Thymus (tissue), 11 donors: Measurements from ENCODE around the gene CDK13. TPM values are rescaled to one million over a fixed set of nuclear protein-coding genes. Genes with fewer than 3 reads are reported as not detected.
"Not testable (repeated sequence)": the region's sequence is repeated elsewhere in the genome, so short reads cannot be mapped to it uniquely, and the experiment has no call there.

Experiments used
- DNase-seq, 9 donors: peaks; one replicate each; pipeline ENCODE4 v3.0.0-alpha.2; 2013; ENCODE audit warnings: low spot score in 9 of 9, low read depth in 6 of 9, missing footprints in 1 of 9
- H3K27ac ChIP-seq, 2 donors: one replicate each; pipeline ENCODE4 v1.5.1; 2013; ENCODE audit warnings: control low read depth in 1 of 2, low read depth in 1 of 2, low read length in 1 of 2, mild to moderate bottlenecking in 1 of 2, moderate library complexity in 1 of 2
- H3K27me3 ChIP-seq, 2 donors: one replicate each; pipeline ENCODE4 v1.5.1; 2013; ENCODE audit warnings: low read length in 1 of 2; ENCODE audit not compliant: control insufficient read depth in 2 of 2, insufficient read depth in 1 of 2
- H3K36me3 ChIP-seq, 2 donors: one replicate each; pipeline ENCODE4 v1.5.1; 2013; ENCODE audit warnings: low read length in 1 of 2, mild to moderate bottlenecking in 1 of 2, moderate library complexity in 1 of 2; ENCODE audit not compliant: control insufficient read depth in 2 of 2, insufficient read depth in 2 of 2
- H3K4me1 ChIP-seq, 2 donors: one replicate each; pipeline ENCODE4 v1.5.1; 2013; ENCODE audit warnings: low read length in 2 of 2; ENCODE audit not compliant: control insufficient read depth in 2 of 2, insufficient read depth in 2 of 2
- H3K4me3 ChIP-seq, 2 donors: one replicate each; pipeline ENCODE4 v1.5.1; 2013; ENCODE audit warnings: low read length in 2 of 2, control low read depth in 1 of 2, mild to moderate bottlenecking in 1 of 2
- H3K9me3 ChIP-seq, 2 donors: one replicate each; pipeline ENCODE4 v1.5.1; 2013; ENCODE audit warnings: low read length in 1 of 2, mild to moderate bottlenecking in 1 of 2; ENCODE audit not compliant: control insufficient read depth in 2 of 2, insufficient read depth in 1 of 2
- WGBS: extraction: QIAGEN DNeasy Blood & Tissue Kit; methylation state at CpG from one replicate; pipeline ENCODE4 v1.1.7; 2013; 5-methylcytosine and 5-hydroxymethylcytosine counted together
- polyA plus RNA-seq: library from polyadenylated mRNA; stranded (reverse); fragments of 200-250 nt; gene quantifications from one replicate; pipeline ENCODE4 v1.2.3, GENCODE V29; 2013
- total RNA-seq: library from RNA; stranded (reverse); fragments of 120-200 nt; gene quantifications from one replicate; pipeline ENCODE4 v1.2.4, GENCODE V29; 2013
- donor health status: healthy.

CDK13 gene
- total and polyA plus RNA-seq, 2 donors: 40.4 to 48.3 TPM

DNA sequence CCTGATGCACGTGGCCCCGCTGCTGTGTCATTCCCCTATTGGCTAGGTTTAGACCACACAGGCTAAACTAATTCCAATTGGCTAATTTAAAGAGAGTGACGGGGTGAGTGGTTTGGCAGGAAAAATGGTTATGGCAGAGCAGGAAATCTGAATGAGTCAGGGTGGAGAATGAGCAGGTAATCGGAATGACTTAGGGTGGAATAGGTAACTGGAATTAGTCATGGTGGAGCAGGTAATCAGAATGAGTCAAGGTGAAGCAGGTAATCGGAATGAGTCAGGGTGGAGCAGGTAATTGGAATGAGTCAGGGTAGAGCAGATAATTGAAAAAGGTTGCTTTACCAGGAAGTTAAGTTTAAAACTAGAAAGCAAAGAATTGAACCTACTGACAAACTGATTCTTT, 191.9 kb downstream of the CDK13 start:
- not testable (repeated sequence) for H3K9me3 ChIP-seq, H3K27me3 ChIP-seq, H3K4me1 ChIP-seq, H3K4me3 ChIP-seq, DNase-seq, H3K27ac ChIP-seq, H3K36me3 ChIP-seq
- WGBS: 96% methylated on average over 5 of the region's 5 CpGs

DNA sequence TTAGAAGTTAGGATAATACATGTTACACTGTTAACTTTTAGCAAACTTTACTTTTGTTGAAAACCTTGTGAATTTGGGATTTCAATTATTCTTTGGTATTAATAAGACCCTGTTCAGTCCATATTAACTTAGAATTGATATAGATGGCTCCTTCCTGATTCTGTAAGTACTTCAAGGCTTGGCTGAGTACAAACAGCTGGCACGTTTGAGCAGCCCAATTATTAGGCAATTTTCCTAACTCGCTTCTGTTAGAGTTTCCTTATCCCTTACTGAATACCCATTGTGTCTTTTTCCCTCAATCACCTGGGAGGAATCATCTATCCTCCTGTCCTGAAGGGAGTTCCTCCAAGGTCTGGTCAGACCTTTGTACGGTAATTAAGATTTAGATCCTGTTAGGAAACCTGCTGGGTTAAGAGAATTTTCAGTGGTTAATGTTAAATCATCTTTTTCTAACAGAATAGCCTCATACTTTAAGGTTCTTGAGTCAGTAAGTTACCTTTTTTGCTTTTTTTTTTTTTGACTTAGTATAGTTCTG, 195.6 kb downstream of the CDK13 start:
- H3K4me1 ChIP-seq, DNase-seq, H3K36me3 ChIP-seq, H3K9me3 ChIP-seq, H3K27ac ChIP-seq, H3K4me3 ChIP-seq, H3K27me3 ChIP-seq: not testable (repeated sequence)
- WGBS: 96% methylated on average over 3 of the region's 3 CpGs

DNA sequence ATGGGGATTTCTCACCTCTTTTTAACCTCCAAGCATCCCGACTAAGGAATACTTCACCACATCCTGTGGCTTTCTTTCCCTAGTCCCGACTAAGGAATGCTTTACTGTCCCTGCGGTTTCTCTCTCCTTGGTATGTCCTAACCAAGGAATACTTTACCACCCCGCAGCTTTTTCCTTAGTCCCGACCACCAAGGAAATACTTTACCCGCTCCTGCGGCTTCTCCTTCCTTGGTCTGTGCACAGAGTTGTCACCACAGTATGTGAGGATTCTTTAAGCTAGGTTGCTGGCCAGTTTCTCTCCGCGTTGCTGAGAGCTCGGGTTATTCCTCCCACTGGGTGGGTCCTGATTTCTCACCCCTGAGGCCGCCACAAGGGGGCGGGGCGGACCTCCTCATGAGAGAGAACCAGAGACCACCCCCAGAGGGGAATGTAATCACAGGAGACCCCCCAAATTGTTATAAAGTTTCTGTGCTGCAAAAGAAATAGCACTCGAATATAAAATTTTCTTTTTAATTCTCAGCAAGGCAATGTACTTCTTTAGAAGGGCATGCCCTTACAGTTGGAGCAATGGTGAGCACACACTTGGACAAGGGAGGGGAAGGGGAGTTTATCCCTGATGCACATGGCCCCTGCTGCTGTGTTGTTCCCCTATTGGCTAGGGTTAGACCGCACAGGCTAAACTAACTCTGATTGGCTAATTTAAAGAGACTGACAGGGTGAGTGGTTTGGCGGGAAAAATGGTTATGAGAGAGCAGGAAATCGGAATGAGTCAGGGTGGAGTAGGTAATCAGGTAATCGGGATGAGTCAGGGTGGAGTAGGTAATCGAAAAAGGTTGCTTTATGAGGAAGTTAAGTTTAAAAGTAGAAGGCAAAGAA, 197.6 kb downstream of the CDK13 start:
- WGBS: 91% methylated on average over 19 of the region's 19 CpGs

DNA sequence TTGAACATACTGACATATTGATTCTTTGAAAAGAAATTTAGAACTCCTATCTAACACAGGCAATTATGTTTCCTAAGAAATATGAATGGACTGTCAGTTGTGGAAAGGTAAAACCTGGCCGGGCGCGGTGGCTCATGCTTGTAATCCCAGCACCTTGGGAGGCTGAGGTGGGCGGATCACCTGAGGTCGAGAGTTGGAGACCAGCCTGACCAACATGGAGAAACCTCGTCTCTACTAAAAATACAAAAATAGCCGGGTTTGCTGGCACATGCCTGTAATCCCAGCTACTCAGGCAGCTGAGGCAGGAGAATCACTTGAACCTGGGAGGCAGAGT, 198.2 kb downstream of the CDK13 start:
- WGBS: 98% methylated on average over 7 of the region's 7 CpGs
- not testable (repeated sequence) for H3K27me3 ChIP-seq, H3K36me3 ChIP-seq, H3K27ac ChIP-seq, H3K4me3 ChIP-seq, H3K4me1 ChIP-seq, H3K9me3 ChIP-seq, DNase-seq

More for the DNA sequence above, 197.6 kb downstream of the CDK13 start:
- no peaks in the 10 kb centered on the region for H3K4me1 ChIP-seq
- no peak for DNase-seq
- no peak overlapping the region for H3K4me3 ChIP-seq
- H3K9me3 ChIP-seq: no peaks in the 10 kb centered on the region
- H3K27ac ChIP-seq: no peak overlapping the region
- H3K36me3 ChIP-seq: no peaks in the 10 kb centered on the region
- H3K27me3 ChIP-seq: no peaks in the 10 kb centered on the region

DNA sequence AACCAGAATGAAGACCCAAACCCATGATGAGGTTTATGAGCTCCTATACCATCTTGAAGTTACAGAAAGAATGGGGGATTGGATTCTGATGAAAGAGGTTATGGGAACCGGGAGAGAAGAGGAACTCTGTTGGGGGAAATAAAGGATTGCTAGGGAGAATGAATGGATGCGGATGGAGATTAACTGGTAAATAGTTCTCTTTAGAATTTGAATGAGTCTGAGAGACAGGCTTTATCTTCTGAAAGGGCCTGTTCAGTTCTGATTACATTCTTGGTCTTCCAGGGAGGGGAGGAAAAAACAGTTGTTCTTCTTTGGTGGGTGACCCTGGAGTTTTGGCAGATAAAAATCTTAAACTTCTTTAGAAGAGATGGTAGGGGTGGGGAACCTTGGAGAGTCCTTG, 198.6 kb downstream of the CDK13 start:
- no peaks in the 10 kb centered on the region for H3K9me3 ChIP-seq
- WGBS: 97% methylated on average over 2 of the region's 2 CpGs

More for the DNA sequence above, 198.6 kb downstream of the CDK13 start:
- no peaks in the 10 kb centered on the region for H3K36me3 ChIP-seq
- DNase-seq: no peak
- no peak overlapping the region for H3K4me3 ChIP-seq
- H3K4me1 ChIP-seq: no peaks in the 10 kb centered on the region
- H3K27ac ChIP-seq: no peak overlapping the region
- no peaks in the 10 kb centered on the region for H3K27me3 ChIP-seq

Other genes with a start within 250 kb of the CDK13 start
- 33.6 TPM for gene MPLKIP, start 184.4 kb downstream of the CDK13 start, total RNA-seq
- gene MPLKIP, start 184.4 kb downstream of the CDK13 start, polyA plus RNA-seq: 66.4 TPM
- 1.6 TPM for gene SUGCT, start 184.7 kb downstream of the CDK13 start, total RNA-seq
- gene SUGCT, start 184.7 kb downstream of the CDK13 start, polyA plus RNA-seq: 5.5 TPM